ENCODE measurements around the gene PIP5K1A.
"Not testable (repeated sequence)": the region's sequence is repeated elsewhere in the genome, so short reads cannot be mapped to it uniquely, and the experiment has no call there.

The PIP5K1A gene

DNA sequence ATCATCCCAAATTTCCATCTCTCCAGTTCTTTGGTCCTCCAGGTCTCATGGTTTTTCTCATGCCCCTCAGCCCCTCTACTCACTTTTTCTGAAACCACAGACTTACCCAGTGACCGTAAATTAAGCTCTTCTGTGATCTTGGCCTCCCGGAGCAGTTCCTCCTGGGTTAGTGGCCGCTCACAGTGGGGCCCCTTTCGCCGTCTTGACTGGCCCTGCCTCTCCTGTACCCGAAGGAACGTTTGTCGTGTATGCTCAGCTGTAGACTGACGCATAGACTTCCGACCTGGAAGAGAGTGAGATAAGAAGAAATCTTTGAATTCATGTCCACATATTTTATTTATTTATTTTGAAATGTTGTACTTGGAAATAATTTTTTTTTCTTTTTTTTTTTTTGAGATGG, 14.1 kb upstream of the PIP5K1A start:
- TF ChIP-seq, protein P1, sequence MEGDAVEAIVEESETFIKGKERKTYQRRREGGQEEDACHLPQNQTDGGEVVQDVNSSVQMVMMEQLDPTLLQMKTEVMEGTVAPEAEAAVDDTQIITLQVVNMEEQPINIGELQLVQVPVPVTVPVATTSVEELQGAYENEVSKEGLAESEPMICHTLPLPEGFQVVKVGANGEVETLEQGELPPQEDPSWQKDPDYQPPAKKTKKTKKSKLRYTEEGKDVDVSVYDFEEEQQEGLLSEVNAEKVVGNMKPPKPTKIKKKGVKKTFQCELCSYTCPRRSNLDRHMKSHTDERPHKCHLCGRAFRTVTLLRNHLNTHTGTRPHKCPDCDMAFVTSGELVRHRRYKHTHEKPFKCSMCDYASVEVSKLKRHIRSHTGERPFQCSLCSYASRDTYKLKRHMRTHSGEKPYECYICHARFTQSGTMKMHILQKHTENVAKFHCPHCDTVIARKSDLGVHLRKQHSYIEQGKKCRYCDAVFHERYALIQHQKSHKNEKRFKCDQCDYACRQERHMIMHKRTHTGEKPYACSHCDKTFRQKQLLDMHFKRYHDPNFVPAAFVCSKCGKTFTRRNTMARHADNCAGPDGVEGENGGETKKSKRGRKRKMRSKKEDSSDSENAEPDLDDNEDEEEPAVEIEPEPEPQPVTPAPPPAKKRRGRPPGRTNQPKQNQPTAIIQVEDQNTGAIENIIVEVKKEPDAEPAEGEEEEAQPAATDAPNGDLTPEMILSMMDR (IDR thresholded peaks at IDR 0.05; ENCODE audit: insufficient read depth, low read length, poor library complexity, severe bottlenecking), result no peak
- Histone ChIP-seq H3K27me3 (replicated peaks; ENCODE audit: control insufficient read depth, insufficient read depth, low read length) (no peaks in the 10 kb centered on the region), H3K36me3 (ENCODE audit: control insufficient read depth, insufficient read depth, low read length) (peaks cover 18% of the 10 kb centered on the region), H3K4me3 (replicated peaks; ENCODE audit: low read depth, low read length) (no peak overlapping the region)
- DNase-seq (ENCODE audit: extremely low read depth, insufficient read length), result no peak

DNA sequence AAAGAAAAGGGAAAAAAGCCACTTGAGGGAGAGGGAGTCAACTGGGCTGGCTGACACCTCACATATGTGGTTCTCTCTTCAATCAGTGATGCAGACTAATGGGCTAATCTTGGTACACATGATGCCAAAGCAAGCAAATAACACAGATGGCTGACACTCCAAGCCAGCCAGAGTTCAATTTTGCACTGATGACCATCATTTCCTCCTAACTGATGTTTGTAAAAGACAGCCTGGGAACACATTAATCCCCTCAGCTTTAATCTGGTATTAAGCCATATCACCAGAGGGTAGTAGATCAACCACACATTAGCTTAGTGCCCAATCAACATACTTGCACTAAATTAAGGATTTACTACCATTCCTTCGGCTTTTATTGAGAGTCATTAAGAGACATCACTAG, 11.1 kb upstream of the PIP5K1A start:
- no peak for DNase-seq (ENCODE audit: extremely low read depth, insufficient read length)
- Histone ChIP-seq H3K27me3 (replicated peaks; ENCODE audit: control insufficient read depth, insufficient read depth, low read length) (no peaks in the 10 kb centered on the region), H3K4me3 (replicated peaks; ENCODE audit: low read depth, low read length) (no peak overlapping the region), H3K36me3 (ENCODE audit: control insufficient read depth, insufficient read depth, low read length) (peaks cover 11% of the 10 kb centered on the region)
- TF ChIP-seq, protein P1 (IDR thresholded peaks at IDR 0.05; ENCODE audit: insufficient read depth, low read length, poor library complexity, severe bottlenecking), result no peak

DNA sequence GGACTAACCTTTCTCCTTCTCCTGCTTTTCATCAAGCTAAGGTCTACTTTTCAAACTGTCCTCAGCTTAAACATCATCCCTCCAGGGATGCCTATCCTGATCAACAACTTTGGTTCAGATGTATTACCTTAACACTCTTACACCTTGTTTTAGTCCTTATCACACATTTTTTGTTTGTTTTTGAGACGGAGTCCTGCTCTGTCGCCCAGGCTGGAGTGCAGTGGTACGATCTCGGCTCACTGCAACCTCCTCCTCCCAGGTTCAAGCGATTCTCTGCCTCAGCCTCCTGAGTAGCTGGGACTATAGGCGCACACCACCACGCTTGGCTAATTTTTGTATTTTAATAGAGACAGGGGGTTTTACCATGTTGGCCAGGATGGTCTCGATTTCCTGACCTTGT, 9.7 kb upstream of the PIP5K1A start:
- H3K4me3 ChIP-seq (replicated peaks; ENCODE audit: low read depth, low read length), result peak overlapping the region; percentile 91
- not testable (repeated sequence) for DNase-seq (ENCODE audit: extremely low read depth, insufficient read length); H3K36me3 ChIP-seq (ENCODE audit: control insufficient read depth, insufficient read depth, low read length); H3K27me3 ChIP-seq (replicated peaks; ENCODE audit: control insufficient read depth, insufficient read depth, low read length)

DNA sequence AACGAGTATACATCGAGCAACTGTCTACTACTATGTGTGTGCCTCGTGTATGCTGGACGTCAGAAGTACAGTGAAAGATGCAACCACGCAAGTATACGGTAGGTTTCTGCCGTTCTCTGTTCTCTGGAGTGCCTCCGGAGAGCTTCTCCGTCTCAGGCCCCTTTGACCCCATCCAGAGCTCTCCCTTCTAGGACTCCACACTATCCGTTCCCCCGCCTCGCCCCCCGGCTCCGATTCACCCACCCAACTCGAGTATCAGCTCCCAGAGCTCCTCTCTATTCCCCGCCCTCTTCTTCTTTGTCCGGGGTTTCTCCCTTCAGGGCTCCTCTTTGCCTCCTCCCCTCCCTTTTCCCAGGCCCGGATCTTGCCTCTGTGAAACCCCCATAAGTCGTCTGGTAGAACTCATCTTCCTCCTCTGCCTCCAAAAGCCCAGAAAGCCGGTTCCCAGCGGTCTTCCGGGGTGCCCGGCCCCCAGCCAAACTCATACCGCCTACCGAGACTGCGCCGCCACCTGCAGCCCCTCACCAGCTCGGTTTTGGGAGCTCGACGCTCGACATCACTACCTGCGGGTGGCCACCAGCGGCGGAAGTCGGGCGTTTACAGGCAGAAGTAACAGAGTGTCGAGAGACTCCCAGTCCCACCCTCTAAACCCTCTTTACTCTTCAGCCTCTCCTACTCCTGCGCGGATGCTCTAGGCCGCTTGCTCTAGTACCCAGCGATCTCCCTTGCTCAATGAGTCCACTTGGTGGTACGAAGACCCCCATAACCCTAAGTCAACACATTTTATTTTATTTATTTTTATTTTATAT, 8.5 kb upstream of the PIP5K1A start, which contains the start of gene VPS72:
Gene VPS72, minus strand, starts transcription at position 561 of the 809 bp plus-strand sequence. Its CDS starts 76 bp downstream, at position 485.
- Histone ChIP-seq H3K36me3 (ENCODE audit: control insufficient read depth, insufficient read depth, low read length) (peaks cover 3% of the 10 kb centered on the region), H3K4me3 (replicated peaks; ENCODE audit: low read depth, low read length) (peak within 1 kb of the TSS; percentile 91), H3K27me3 (replicated peaks; ENCODE audit: control insufficient read depth, insufficient read depth, low read length) (no peaks in the 10 kb centered on the region)
- TF ChIP-seq, protein P1 (IDR thresholded peaks at IDR 0.05; ENCODE audit: insufficient read depth, low read length, poor library complexity, severe bottlenecking), result no peak
- peak; percentile 88 for DNase-seq (ENCODE audit: extremely low read depth, insufficient read length)

DNA sequence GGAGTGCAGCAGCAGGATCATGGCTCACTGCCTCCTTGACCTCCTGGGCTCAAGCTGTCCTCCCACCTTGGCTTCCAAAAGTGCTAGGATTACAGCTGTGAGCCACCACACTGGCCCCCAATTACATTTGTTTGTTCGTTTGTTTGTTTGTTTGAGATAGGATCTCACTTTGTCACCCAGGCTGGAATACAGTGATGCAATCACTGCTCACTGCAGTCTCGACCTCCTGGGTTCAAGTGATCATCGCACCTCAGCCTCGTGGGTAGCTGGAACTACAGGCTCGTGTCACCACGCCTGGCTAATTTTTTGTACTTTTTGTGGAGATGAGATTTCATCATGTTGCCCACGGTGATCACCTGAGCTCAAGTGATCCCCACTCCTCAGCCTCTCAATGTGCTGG, 6.3 kb upstream of the PIP5K1A start:
- no peak for DNase-seq (ENCODE audit: extremely low read depth, insufficient read length)
- Histone ChIP-seq H3K36me3 (ENCODE audit: control insufficient read depth, insufficient read depth, low read length) (no peaks in the 10 kb centered on the region), H3K4me3 (replicated peaks; ENCODE audit: low read depth, low read length) (no peak overlapping the region), H3K27me3 (replicated peaks; ENCODE audit: control insufficient read depth, insufficient read depth, low read length) (no peaks in the 10 kb centered on the region)
- TF ChIP-seq, protein P1 (IDR thresholded peaks at IDR 0.05; ENCODE audit: insufficient read depth, low read length, poor library complexity, severe bottlenecking), result no peak

DNA sequence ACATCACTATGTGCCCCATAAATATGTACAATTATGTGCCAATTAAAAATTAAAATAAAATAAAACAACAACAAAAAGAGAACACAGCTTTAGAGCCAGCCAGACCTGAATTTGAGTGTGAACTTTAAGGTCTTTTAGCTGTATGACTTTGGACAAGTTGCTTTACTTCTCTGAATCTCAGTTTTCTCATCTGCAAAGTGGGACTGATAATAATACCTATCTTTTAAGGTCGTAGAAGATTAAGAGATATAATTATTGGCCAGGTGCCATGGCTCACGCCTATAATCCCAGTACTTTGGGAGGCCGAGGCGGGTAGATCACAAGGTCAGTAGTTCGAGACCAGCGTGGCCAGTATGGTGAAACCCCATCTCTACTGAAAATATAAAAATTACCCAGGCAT, 5.0 kb upstream of the PIP5K1A start:
- TF ChIP-seq, protein P1 (IDR thresholded peaks at IDR 0.05; ENCODE audit: insufficient read depth, low read length, poor library complexity, severe bottlenecking), result no peak
- H3K4me3 ChIP-seq (replicated peaks; ENCODE audit: low read depth, low read length), result no peak overlapping the region
- DNase-seq (ENCODE audit: extremely low read depth, insufficient read length), result no peak
- H3K27me3 ChIP-seq (replicated peaks; ENCODE audit: control insufficient read depth, insufficient read depth, low read length), result no peaks in the 10 kb centered on the region
- no peaks in the 10 kb centered on the region for H3K36me3 ChIP-seq (ENCODE audit: control insufficient read depth, insufficient read depth, low read length)
